HepG2 (cell line): ENCODE data around the gene ZNF620. TPM values are rescaled to one million over a fixed set of nuclear protein-coding genes. Genes with fewer than 3 reads are reported as not detected.

Experiments used
- BRCA1 ChIP-seq: sonication (generic); formaldehyde crosslinking; IDR thresholded peaks from 2 replicates; pipeline ENCODE4 v1.4.0; 2020; ENCODE audit warnings: missing genetic modification reagents
- EEA1 ChIP-seq: sonication (generic); formaldehyde crosslinking; IDR thresholded peaks from 2 replicates; pipeline ENCODE4 v1.5.1; 2020; ENCODE audit warnings: mild to moderate bottlenecking, missing genetic modification reagents, borderline replicate concordance
- ETV5 ChIP-seq: IDR thresholded peaks from 2 replicates; pipeline ENCODE4 v1.6.1; 2018; ENCODE audit warnings: missing biosample characterization, missing genetic modification reagents, inconsistent platforms, borderline replicate concordance
- JARID2 ChIP-seq: sonication (generic); formaldehyde crosslinking; IDR thresholded peaks from 2 replicates; pipeline ENCODE4 v1.8.1; 2023; ENCODE audit warnings: missing genetic modification reagents, inconsistent platforms; ENCODE audit not compliant: insufficient replicate concordance
- KDM4B ChIP-seq: sonication (generic); formaldehyde crosslinking; IDR thresholded peaks from 2 replicates; pipeline ENCODE4 v1.4.0; 2020; ENCODE audit warnings: missing genetic modification reagents
- MTA1 ChIP-seq: sonication (generic); formaldehyde crosslinking; IDR thresholded peaks from 2 replicates; pipeline ENCODE4 v1.4.0; 2020; ENCODE audit warnings: missing genetic modification reagents, mild to moderate bottlenecking, borderline replicate concordance
- NFKB2 ChIP-seq: sonication (generic); formaldehyde crosslinking; IDR thresholded peaks from 2 replicates; pipeline ENCODE4 v1.4.0; 2020; ENCODE audit warnings: missing genetic modification reagents, borderline replicate concordance
- PHF5A ChIP-seq: IDR thresholded peaks from one replicate; pipeline ENCODE4 v1.6.1; 2018; ENCODE audit warnings: low read depth, missing genetic modification reagents; ENCODE audit not compliant: unreplicated experiment
- RCOR2 ChIP-seq: IDR thresholded peaks from 2 replicates; pipeline ENCODE4 v1.6.1; 2016; ENCODE audit warnings: missing biosample characterization, missing genetic modification reagents
- TBX2 ChIP-seq: sonication (generic); formaldehyde crosslinking; IDR thresholded peaks from 2 replicates; pipeline ENCODE4 v1.5.0; 2020; ENCODE audit warnings: missing genetic modification reagents, mild to moderate bottlenecking, borderline replicate concordance
- TCF7 ChIP-seq: sonication (generic); IDR thresholded peaks from 2 replicates; pipeline ENCODE4 v1.6.1; 2016; ENCODE audit warnings: antibody characterized with exemption, low read depth
- XRCC5 ChIP-seq: fragments of 200-400 bp; formaldehyde crosslinking; optimal IDR thresholded peaks from 2 replicates; pipeline ENCODE3; 2017; ENCODE audit warnings: mild to moderate bottlenecking, low read length
- ZFP1 ChIP-seq: IDR thresholded peaks from 2 replicates; pipeline ENCODE4 v1.6.1; 2016
- ZFP36L1 ChIP-seq: sonication (generic); formaldehyde crosslinking; IDR thresholded peaks from 2 replicates; pipeline ENCODE4 v1.8.0; 2022; ENCODE audit warnings: mild to moderate bottlenecking, missing genetic modification reagents, moderate library complexity
- ZNF124 ChIP-seq: sonication (generic); formaldehyde crosslinking; IDR thresholded peaks from 2 replicates; pipeline ENCODE4 v1.4.0; 2020; ENCODE audit warnings: missing genetic modification reagents
- ZNF18 ChIP-seq: sonication (generic); formaldehyde crosslinking; IDR thresholded peaks from 2 replicates; pipeline ENCODE4 v1.8.0; 2022; ENCODE audit warnings: mild to moderate bottlenecking, missing genetic modification reagents; ENCODE audit not compliant: insufficient replicate concordance
- ZNF263 ChIP-seq: sonication (generic); formaldehyde crosslinking; IDR thresholded peaks from 2 replicates; pipeline ENCODE4 v1.4.0; 2020; ENCODE audit warnings: missing genetic modification reagents
- ZNF335 ChIP-seq: sonication (generic); formaldehyde crosslinking; IDR thresholded peaks from 2 replicates; pipeline ENCODE4 v1.4.0; 2020; ENCODE audit warnings: missing genetic modification reagents
- ZNF354B ChIP-seq: sonication (generic); formaldehyde crosslinking; IDR thresholded peaks from 2 replicates; pipeline ENCODE4 v1.8.0; 2022; ENCODE audit warnings: mild to moderate bottlenecking, missing genetic modification reagents
- ZNF557 ChIP-seq: sonication (generic); formaldehyde crosslinking; IDR thresholded peaks from 2 replicates; pipeline ENCODE4 v1.4.0; 2020; ENCODE audit warnings: missing genetic modification reagents
- ZNF574 ChIP-seq: sonication (generic); formaldehyde crosslinking; IDR thresholded peaks from 2 replicates; pipeline ENCODE4 v1.4.0; 2020; ENCODE audit warnings: missing genetic modification reagents
- ZNF724P ChIP-seq: sonication (generic); formaldehyde crosslinking; IDR thresholded peaks from 2 replicates; pipeline ENCODE4 v1.8.0; 2022; ENCODE audit warnings: missing genetic modification reagents, borderline replicate concordance
- ZSCAN29 ChIP-seq: sonication (generic); formaldehyde crosslinking; conservative IDR thresholded peaks from 2 replicates; pipeline ENCODE4 v1.4.0; 2020; ENCODE audit warnings: mild to moderate bottlenecking, missing genetic modification reagents
- polyA plus RNA-seq, 8 experiments: library from polyadenylated mRNA; depleted of rRNA in 3 of 8; stranded (reverse) in 7 of 8; unstranded in 1 of 8; fragments of >200 nt; fragmentation: Illumina TruSeq in 4 of 8; extraction: Trizol in 4 of 8; gene quantifications; 2 replicates each; pipeline versions ENCODE4 v1.2.1 to v1.2.3, GENCODE V29; 2011 to 2016; ENCODE audit warnings: low read depth in 4 of 8, missing spikeins in 1 of 8, mixed read lengths in 1 of 8; ENCODE audit not compliant: insufficient read depth in 1 of 8
- total RNA-seq, 5 experiments: library from RNA; depleted of rRNA; stranded (reverse); fragments of >200 nt; fragmentation: Illumina TruSeq; extraction: Trizol; gene quantifications; 2 replicates each; pipeline ENCODE4 v1.2.3, GENCODE V29; 2016; ENCODE audit warnings: low read depth in 1 of 5
- TF ChIP-seq, protein P1 (sequence below): IDR thresholded peaks from 2 replicates; pipeline ENCODE4 v1.6.1; 2016

The ZNF620 gene
- total and polyA plus RNA-seq, 2 of the 13 experiments (the other 11 are each of a cell fraction or from before 2014, with no cell fraction given), result 2.3 to 12.2 TPM

DNA sequence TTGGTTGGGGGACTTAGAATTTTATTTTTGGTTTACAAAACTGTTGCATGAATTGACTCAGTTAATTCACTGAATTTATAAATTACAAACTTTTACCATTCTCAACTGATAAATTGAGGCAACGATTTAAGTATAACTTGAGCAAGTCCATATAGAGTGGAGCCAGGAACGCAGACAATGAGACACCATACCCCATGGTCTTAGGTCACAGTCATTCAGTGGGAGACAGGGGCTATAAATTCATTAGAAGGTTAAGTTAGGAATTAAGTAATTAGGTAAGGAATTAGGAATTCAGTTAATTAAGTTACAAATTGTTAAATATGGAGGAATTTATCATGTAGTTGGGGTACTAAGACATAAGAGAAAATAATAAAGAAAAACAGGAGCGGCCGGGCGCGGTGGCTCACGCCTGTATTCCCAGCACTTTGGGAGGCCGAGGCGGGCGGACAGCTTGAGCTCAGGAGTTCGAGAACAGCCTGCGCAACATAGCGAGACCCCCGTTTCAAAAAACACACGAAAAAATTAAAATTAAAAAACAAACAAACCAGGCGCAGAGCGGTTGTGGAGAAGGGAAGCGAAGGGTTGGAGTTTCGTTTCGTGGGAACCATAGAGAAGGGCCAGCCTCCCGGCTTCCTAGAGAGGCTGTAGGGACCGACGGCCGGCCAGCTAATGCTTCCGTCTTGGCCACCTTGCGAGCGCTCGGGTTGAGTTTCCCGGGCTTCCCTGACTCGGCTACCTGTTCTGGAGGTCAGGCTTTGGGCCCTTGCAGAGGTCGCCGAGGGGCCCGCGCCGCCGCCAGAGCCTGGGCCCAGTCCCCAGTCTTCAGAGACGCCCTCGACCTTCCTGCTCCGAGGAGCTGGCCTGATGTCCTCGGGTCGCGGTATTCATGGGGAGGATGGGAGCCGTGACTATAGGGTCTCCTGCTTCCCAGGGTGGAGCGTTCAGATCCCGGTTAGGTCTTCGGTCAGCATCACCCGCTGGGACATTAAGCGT, 29.1 kb upstream of the ZNF620 start, which contains the start of gene ZNF619 (continued):
- TF ChIP-seq XRCC5 (peak; percentile 46), ZNF124 (CRISPR knock-in tag) (no peak), RCOR2 (CRISPR knock-in tag) (no peak), ZNF557 (CRISPR knock-in tag) (0 out of 2 replicates have a peak, but pooled peaks have one; percentile 43), JARID2 (no peak), ZNF354B (CRISPR knock-in tag) (no peak), ZNF335 (CRISPR knock-in tag) (peak; percentile 39; the same call in 1 of the 2 replicates), ZFP36L1 (CRISPR knock-in tag) (no peak), ZSCAN29 (CRISPR knock-in tag) (peak; percentile 69; the same call in 1 of the 2 replicates), ETV5 (CRISPR knock-in tag) (0 out of 2 replicates have a peak, but pooled peaks have one; percentile 30), TCF7 (no peak), TBX2 (CRISPR knock-in tag) (peak; percentile 67), ZFP1 (CRISPR knock-in tag) (no peak), NFKB2 (peak; percentile 72; the same call in 1 of the 2 replicates), MTA1 (CRISPR knock-in tag) (no peak; the same call in 1 of the 2 replicates), PHF5A (CRISPR knock-in tag) (no peak), ZNF574 (peak; percentile 99), ZNF18 (no peak), EEA1 (no peak), ZNF724P (CRISPR knock-in tag) (no peak), ZNF263 (CRISPR knock-in tag) (peak; percentile 15; the same call in 1 of the 2 replicates), BRCA1 (0 out of 2 replicates have a peak, but pooled peaks have one; percentile 44), KDM4B (CRISPR knock-in tag) (no peak)
- TF ChIP-seq, protein P1, sequence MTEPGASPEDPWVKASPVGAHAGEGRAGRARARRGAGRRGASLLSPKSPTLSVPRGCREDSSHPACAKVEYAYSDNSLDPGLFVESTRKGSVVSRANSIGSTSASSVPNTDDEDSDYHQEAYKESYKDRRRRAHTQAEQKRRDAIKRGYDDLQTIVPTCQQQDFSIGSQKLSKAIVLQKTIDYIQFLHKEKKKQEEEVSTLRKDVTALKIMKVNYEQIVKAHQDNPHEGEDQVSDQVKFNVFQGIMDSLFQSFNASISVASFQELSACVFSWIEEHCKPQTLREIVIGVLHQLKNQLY, result no peak
